ENCODE data around the gene TMEM132D.

The TMEM132D gene

GRCh38 chr12:129379076-129379804 lies 524.6 kb downstream of the TMEM132D start:
- no peak for DNase-seq (ENCODE audit: extremely low read depth, low read depth)
- TF ChIP-seq, protein P1, sequence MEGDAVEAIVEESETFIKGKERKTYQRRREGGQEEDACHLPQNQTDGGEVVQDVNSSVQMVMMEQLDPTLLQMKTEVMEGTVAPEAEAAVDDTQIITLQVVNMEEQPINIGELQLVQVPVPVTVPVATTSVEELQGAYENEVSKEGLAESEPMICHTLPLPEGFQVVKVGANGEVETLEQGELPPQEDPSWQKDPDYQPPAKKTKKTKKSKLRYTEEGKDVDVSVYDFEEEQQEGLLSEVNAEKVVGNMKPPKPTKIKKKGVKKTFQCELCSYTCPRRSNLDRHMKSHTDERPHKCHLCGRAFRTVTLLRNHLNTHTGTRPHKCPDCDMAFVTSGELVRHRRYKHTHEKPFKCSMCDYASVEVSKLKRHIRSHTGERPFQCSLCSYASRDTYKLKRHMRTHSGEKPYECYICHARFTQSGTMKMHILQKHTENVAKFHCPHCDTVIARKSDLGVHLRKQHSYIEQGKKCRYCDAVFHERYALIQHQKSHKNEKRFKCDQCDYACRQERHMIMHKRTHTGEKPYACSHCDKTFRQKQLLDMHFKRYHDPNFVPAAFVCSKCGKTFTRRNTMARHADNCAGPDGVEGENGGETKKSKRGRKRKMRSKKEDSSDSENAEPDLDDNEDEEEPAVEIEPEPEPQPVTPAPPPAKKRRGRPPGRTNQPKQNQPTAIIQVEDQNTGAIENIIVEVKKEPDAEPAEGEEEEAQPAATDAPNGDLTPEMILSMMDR (IDR thresholded peaks at IDR 0.05; ENCODE audit: low read depth, low read length): no peak

GRCh38 chr12:129378496-129378895 lies 525.3 kb downstream of the TMEM132D start:
- no peak for DNase-seq (ENCODE audit: extremely low read depth, low read depth)
- TF ChIP-seq, protein P1 (IDR thresholded peaks at IDR 0.05; ENCODE audit: low read depth, low read length): no peak

- TF ChIP-seq, protein P1 (IDR thresholded peaks at IDR 0.05; ENCODE audit: low read depth, low read length): no peak
- DNase-seq (ENCODE audit: extremely low read depth, low read depth): no peak
These were observed 530.1 kb downstream of the TMEM132D start for GRCh38 chr12:129373746-129374145.

GRCh38 chr12:129372876-129373275 lies 530.9 kb downstream of the TMEM132D start:
- TF ChIP-seq, protein P1 (IDR thresholded peaks at IDR 0.05; ENCODE audit: low read depth, low read length): no peak
- no peak for DNase-seq (ENCODE audit: extremely low read depth, low read depth)

- DNase-seq (ENCODE audit: extremely low read depth, low read depth): no peak
- TF ChIP-seq, protein P1 (IDR thresholded peaks at IDR 0.05; ENCODE audit: low read depth, low read length): no peak
These were observed 531.5 kb downstream of the TMEM132D start for GRCh38 chr12:129372348-129372747.

- TF ChIP-seq, protein P1 (IDR thresholded peaks at IDR 0.05; ENCODE audit: low read depth, low read length): no peak
- DNase-seq (ENCODE audit: extremely low read depth, low read depth): no peak
These were observed 532.6 kb downstream of the TMEM132D start for GRCh38 chr12:129371268-129371667.

GRCh38 chr12:129366656-129367055 lies 537.2 kb downstream of the TMEM132D start:
- TF ChIP-seq, protein P1 (IDR thresholded peaks at IDR 0.05; ENCODE audit: low read depth, low read length): no peak

More at GRCh38 chr12:129366656-129367055, 537.2 kb downstream of the TMEM132D start:
- DNase-seq (ENCODE audit: extremely low read depth, low read depth): no peak
